Panc1 (cell line): Measurements from ENCODE around the gene KIF26B. TPM values are rescaled to one million over a fixed set of nuclear protein-coding genes. Genes with fewer than 3 reads are reported as not detected.

Experiments used
- ATAC-seq: fragments of 200-7000 bp; cut with Tn5 transposase; 2 replicates; pipeline ENCODE4 v1.9.1; 2020; ENCODE audit warnings: mild to moderate bottlenecking, moderate library complexity
- BruUV-seq: library from RNA; stranded (reverse); fragments of 400-500 nt; replicated peaks from 2 replicates; lab custom pipeline; 2021; lab: Mats Ljungman, UMichigan
- CTCF ChIA-PET: fragments of 300-600 bp; sonication (Branson Sonifier 250); formaldehyde crosslinking; loops from one replicate; lab custom pipeline; 2022; ENCODE audit warnings: antibody characterized with exemption; lab: Charles Lee
- POLR2A ChIA-PET: fragments of 300-600 bp; sonication (Branson Sonifier 250); formaldehyde crosslinking; loops from one replicate; lab custom pipeline; 2022; ENCODE audit warnings: antibody characterized with exemption; lab: Charles Lee
- DNase-seq: peaks from one replicate; pipeline ENCODE4 v3.0.0-alpha.2; 2010; ENCODE audit warnings: low read depth, low spot score
- H3K27ac ChIP-seq: 2 replicates; pipeline ENCODE4 v1.5.1; 2011; ENCODE audit warnings: mild to moderate bottlenecking, low read length, inconsistent platforms
- H3K27me3 ChIP-seq: fragments of 200-500 bp; sonication (Bioruptor generic); 2 replicates; pipeline ENCODE4 v1.6.0; 2014; ENCODE audit warnings: low read length, inconsistent platforms; ENCODE audit not compliant: control insufficient read depth, insufficient read depth
- H3K36me3 ChIP-seq: fragments of 200-500 bp; sonication (Bioruptor generic); 2 replicates; pipeline ENCODE4 v1.5.1; 2014; ENCODE audit warnings: inconsistent platforms, mild to moderate bottlenecking, low read length, moderate library complexity; ENCODE audit not compliant: control insufficient read depth, insufficient read depth
- H3K4me1 ChIP-seq: 2 replicates; pipeline ENCODE4 v1.5.1; 2011; ENCODE audit warnings: inconsistent platforms, mild to moderate bottlenecking, low read length, moderate library complexity; ENCODE audit not compliant: control insufficient read depth, insufficient read depth
- H3K4me3 ChIP-seq, 2 experiments: 2 replicates each; pipeline ENCODE4 v1.5.1; 2011 to 2012; ENCODE audit warnings: low read depth in 2 of 2, low read length in 2 of 2, mild to moderate bottlenecking in 2 of 2, inconsistent platforms in 1 of 2, moderate library complexity in 1 of 2
- H3K9me3 ChIP-seq: fragments of 200-500 bp; sonication (Bioruptor generic); 2 replicates; pipeline ENCODE4 v1.5.1; 2014; ENCODE audit warnings: low read depth, mild to moderate bottlenecking, inconsistent platforms, low read length, moderate library complexity; ENCODE audit not compliant: control insufficient read depth, insufficient read depth
- POLR2AphosphoS5 ChIP-seq: IDR thresholded peaks from 2 replicates; pipeline ENCODE4 v1.6.1; 2012; ENCODE audit warnings: mild to moderate bottlenecking, low read depth, low read length, moderate library complexity
- SIN3A ChIP-seq: IDR thresholded peaks from 2 replicates; pipeline ENCODE4 v1.6.1; 2012; ENCODE audit warnings: low read depth, mild to moderate bottlenecking, low read length, moderate library complexity, borderline replicate concordance; ENCODE audit not compliant: insufficient read depth
- TCF7L2 ChIP-seq: IDR thresholded peaks from 2 replicates; pipeline ENCODE4 v1.6.1; 2011; ENCODE audit warnings: mild to moderate bottlenecking, low read depth, low read length, inconsistent platforms
- in situ Hi-C: cut with HindIII; loops from 2 replicates; pipeline ENCODE4 v1.10.0; 2016; ENCODE audit warnings: low sequenced_read_pairs, low pct_unique_long_range_greater_than_20kb
- intact Hi-C: fragments of 100-400 bp; cut with micrococcal nuclease; formaldehyde crosslinking; loops from one replicate; pipeline ENCODE4 v1.10.0; 2022; ENCODE audit not compliant: unreplicated experiment
- total RNA-seq: library from RNA; stranded (reverse); gene quantifications from one replicate; pipeline ENCODE4 v1.2.1, GENCODE V29; 2021; ENCODE audit not compliant: unreplicated experiment
- TF ChIP-seq, protein P1 (sequence below): fragments of 450-650 bp; IDR thresholded peaks from 2 replicates; pipeline ENCODE4 v1.5.1; 2017; ENCODE audit warnings: mild to moderate bottlenecking
- TF ChIP-seq, protein P2 (sequence below), 2 experiments: IDR thresholded peaks; 2 replicates each; pipeline ENCODE4 v1.6.1; 2011 to 2012; ENCODE audit warnings: low read depth in 2 of 2, control low read depth in 1 of 2, low read length in 1 of 2, mild to moderate bottlenecking in 1 of 2, moderate library complexity in 1 of 2; ENCODE audit not compliant: insufficient read depth in 1 of 2

The KIF26B gene
- total RNA-seq, 1 experiment from 2014 or later, result 0.33 TPM

DNA sequence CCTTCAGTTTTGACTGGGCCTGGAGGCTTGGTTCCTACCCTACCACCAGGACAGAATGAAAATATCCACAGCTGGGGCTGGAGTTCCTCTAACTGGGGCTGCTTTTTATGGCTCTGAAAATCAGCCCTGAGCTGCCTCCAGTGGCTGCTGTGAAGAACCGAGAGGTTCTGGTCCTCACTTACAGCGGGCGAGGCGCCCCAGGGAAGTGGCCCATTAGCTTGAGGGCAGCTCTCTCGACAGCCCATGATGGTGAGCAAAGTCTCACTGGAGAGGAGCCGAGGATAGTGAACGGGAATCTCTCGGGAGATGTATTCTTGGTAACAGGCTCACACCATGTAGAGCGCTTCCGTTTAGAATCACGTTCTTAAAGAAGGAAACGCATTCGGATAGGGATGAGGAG lies 459.7 kb downstream of the KIF26B start:
- in situ Hi-C loops, result no loop called here
- intact Hi-C loops, result loop anchor here (10.0 kb wide), 1 partner anchor 100 kb away; no protein-coding TSS in a partner anchor
- BruUV-seq, result no TSS peak
- peaks cover 3% of the 10 kb centered on the region; the same call in 1 of the 2 replicates for H3K27me3 ChIP-seq
- H3K36me3 ChIP-seq, result no peaks in the 10 kb centered on the region
- CTCF ChIA-PET, result no interaction called here
- no peaks in the 10 kb centered on the region for H3K9me3 ChIP-seq
- ATAC-seq (no peak), DNase-seq (no peak)
- TF ChIP-seq, protein P1, sequence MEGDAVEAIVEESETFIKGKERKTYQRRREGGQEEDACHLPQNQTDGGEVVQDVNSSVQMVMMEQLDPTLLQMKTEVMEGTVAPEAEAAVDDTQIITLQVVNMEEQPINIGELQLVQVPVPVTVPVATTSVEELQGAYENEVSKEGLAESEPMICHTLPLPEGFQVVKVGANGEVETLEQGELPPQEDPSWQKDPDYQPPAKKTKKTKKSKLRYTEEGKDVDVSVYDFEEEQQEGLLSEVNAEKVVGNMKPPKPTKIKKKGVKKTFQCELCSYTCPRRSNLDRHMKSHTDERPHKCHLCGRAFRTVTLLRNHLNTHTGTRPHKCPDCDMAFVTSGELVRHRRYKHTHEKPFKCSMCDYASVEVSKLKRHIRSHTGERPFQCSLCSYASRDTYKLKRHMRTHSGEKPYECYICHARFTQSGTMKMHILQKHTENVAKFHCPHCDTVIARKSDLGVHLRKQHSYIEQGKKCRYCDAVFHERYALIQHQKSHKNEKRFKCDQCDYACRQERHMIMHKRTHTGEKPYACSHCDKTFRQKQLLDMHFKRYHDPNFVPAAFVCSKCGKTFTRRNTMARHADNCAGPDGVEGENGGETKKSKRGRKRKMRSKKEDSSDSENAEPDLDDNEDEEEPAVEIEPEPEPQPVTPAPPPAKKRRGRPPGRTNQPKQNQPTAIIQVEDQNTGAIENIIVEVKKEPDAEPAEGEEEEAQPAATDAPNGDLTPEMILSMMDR, result no peak
- POLR2A ChIA-PET, result no interaction called here
- H3K4me1 ChIP-seq, result no peaks in the 10 kb centered on the region
- no peak overlapping the region for H3K4me3 ChIP-seq
- H3K27ac ChIP-seq, result no peak overlapping the region

DNA sequence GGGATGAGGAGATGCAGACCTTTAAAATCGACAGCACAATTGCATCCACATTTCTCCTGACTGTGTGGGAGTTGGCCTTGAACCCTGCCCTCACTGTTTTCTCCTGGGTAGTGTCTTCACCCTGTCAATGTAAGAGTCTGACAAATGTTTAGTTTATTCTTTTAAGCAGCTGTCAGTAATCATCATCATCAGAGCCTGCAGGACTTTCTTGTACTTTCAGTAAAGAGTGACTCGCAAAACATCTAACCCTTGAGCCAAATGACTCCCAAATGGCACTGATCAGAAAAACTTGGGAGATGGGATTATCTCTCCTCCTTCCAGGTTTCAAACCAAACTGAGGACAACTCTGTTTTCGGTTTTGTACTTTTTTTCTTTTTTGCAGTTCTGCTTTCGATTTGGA lies 460.2 kb downstream of the KIF26B start:
- H3K4me1 ChIP-seq, result no peaks in the 10 kb centered on the region
- no peaks in the 10 kb centered on the region for H3K9me3 ChIP-seq
- TF ChIP-seq POLR2AphosphoS5 (no peak), SIN3A (no peak), TCF7L2 (no peak)
- TF ChIP-seq, protein P2, sequence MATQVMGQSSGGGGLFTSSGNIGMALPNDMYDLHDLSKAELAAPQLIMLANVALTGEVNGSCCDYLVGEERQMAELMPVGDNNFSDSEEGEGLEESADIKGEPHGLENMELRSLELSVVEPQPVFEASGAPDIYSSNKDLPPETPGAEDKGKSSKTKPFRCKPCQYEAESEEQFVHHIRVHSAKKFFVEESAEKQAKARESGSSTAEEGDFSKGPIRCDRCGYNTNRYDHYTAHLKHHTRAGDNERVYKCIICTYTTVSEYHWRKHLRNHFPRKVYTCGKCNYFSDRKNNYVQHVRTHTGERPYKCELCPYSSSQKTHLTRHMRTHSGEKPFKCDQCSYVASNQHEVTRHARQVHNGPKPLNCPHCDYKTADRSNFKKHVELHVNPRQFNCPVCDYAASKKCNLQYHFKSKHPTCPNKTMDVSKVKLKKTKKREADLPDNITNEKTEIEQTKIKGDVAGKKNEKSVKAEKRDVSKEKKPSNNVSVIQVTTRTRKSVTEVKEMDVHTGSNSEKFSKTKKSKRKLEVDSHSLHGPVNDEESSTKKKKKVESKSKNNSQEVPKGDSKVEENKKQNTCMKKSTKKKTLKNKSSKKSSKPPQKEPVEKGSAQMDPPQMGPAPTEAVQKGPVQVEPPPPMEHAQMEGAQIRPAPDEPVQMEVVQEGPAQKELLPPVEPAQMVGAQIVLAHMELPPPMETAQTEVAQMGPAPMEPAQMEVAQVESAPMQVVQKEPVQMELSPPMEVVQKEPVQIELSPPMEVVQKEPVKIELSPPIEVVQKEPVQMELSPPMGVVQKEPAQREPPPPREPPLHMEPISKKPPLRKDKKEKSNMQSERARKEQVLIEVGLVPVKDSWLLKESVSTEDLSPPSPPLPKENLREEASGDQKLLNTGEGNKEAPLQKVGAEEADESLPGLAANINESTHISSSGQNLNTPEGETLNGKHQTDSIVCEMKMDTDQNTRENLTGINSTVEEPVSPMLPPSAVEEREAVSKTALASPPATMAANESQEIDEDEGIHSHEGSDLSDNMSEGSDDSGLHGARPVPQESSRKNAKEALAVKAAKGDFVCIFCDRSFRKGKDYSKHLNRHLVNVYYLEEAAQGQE (IDR thresholded peaks at IDR 0.05; ENCODE audit: insufficient read depth in 1 of 2, low read depth in 2 of 2, low read length in 1 of 2), result no peak
- TF ChIP-seq, protein P1, result no peak
- no peak overlapping the region for H3K27ac ChIP-seq
- no peak for ATAC-seq
- ChIA-PET POLR2A (no interaction called here), CTCF (no interaction called here)
- H3K4me3 ChIP-seq, result no peak overlapping the region
- intact Hi-C loops (loop anchor here (10.0 kb wide), 1 partner anchor 100 kb away; no protein-coding TSS in a partner anchor), in situ Hi-C loops (no loop called here)
- H3K36me3 ChIP-seq, result no peaks in the 10 kb centered on the region
- BruUV-seq, result no TSS peak
- DNase-seq, result no peak
- 0 out of 2 replicates have a peak, but pooled peaks cover 3% of the 10 kb centered on the region for H3K27me3 ChIP-seq
